Activated CD4-positive, alpha-beta T cell treated with anti-CD3 and anti-CD28 coated beads for 1 hour (primary cell): Measurements from ENCODE around the gene GAB4.

Source experiments
- DNase-seq: peaks from one replicate; pipeline ENCODE4 v3.0.0-alpha.2; 2020

GAB4 gene

GRCh38 chr22:16987822-16988221 is 20.2 kb downstream of the GAB4 start:
- no peak for DNase-seq

GRCh38 chr22:16975155-16975885 is 32.7 kb downstream of the GAB4 start:
- DNase-seq: no peak

GRCh38 chr22:16974298-16975084 is 33.5 kb downstream of the GAB4 start:
- no peak for DNase-seq

GRCh38 chr22:16973591-16974297 is 34.3 kb downstream of the GAB4 start:
- DNase-seq: no peak

- DNase-seq: no peak
These were observed 35.7 kb downstream of the GAB4 start for GRCh38 chr22:16972311-16972710.

GRCh38 chr22:16970446-16970845 is 37.6 kb downstream of the GAB4 start:
- DNase-seq: no peak

GRCh38 chr22:16969508-16970327 is 38.3 kb downstream of the GAB4 start:
- no peak for DNase-seq

- DNase-seq: no peak
These were observed 39.8 kb downstream of the GAB4 start for GRCh38 chr22:16968218-16968595.

GRCh38 chr22:16967453-16968217 is 40.4 kb downstream of the GAB4 start:
- no peak for DNase-seq

GRCh38 chr22:16966251-16966650 is 41.8 kb downstream of the GAB4 start:
- DNase-seq: no peak

- no peak for DNase-seq
These were observed 42.5 kb downstream of the GAB4 start for GRCh38 chr22:16965560-16965959.

GRCh38 chr22:16965083-16965482 is 42.9 kb downstream of the GAB4 start:
- no peak for DNase-seq

- DNase-seq: no peak
These were observed 43.7 kb downstream of the GAB4 start for GRCh38 chr22:16964366-16964765.

- no peak for DNase-seq
These were observed 44.7 kb downstream of the GAB4 start for GRCh38 chr22:16963189-16963945.

GRCh38 chr22:16962501-16962900 is 45.5 kb downstream of the GAB4 start:
- no peak for DNase-seq

- DNase-seq: no peak
These were observed 46.4 kb downstream of the GAB4 start for GRCh38 chr22:16961477-16962186.

GRCh38 chr22:16960884-16961249 is 47.2 kb downstream of the GAB4 start:
- DNase-seq: no peak

- DNase-seq: no peak
These were observed 47.7 kb downstream of the GAB4 start for GRCh38 chr22:16960220-16960883.

- no peak for DNase-seq
These were observed 48.6 kb downstream of the GAB4 start for GRCh38 chr22:16959345-16959930.

GRCh38 chr22:16958475-16958874 is 49.5 kb downstream of the GAB4 start:
- DNase-seq: no peak
